NCI-H1694 (cell line): ENCODE results near the gene ST8SIA6.

Source experiments
- DNase-seq: peaks from one replicate; lab custom pipeline; 2025; lab: John Stamatoyannopoulos, UW

The ST8SIA6 gene

GRCh38 chr10:17385066-17385465 is 69.3 kb downstream of the ST8SIA6 start:
- DNase-seq, result no peak

GRCh38 chr10:17383801-17384555 is 70.4 kb downstream of the ST8SIA6 start:
- no peak for DNase-seq

GRCh38 chr10:17381502-17382142 is 72.8 kb downstream of the ST8SIA6 start:
- no peak for DNase-seq

GRCh38 chr10:17380888-17381287 is 73.5 kb downstream of the ST8SIA6 start:
- DNase-seq, result no peak

- DNase-seq, result no peak
Measured at GRCh38 chr10:17380016-17380415, 74.4 kb downstream of the ST8SIA6 start.

- DNase-seq, result no peak
Measured at GRCh38 chr10:17379151-17379690, 75.2 kb downstream of the ST8SIA6 start.

- DNase-seq, result no peak
Measured at GRCh38 chr10:17375936-17376584, 78.3 kb downstream of the ST8SIA6 start.

GRCh38 chr10:17368708-17369272 is 85.6 kb downstream of the ST8SIA6 start:
- DNase-seq, result no peak

- no peak for DNase-seq
Measured at GRCh38 chr10:17366705-17367104, 87.7 kb downstream of the ST8SIA6 start.

- no peak for DNase-seq
Measured at GRCh38 chr10:17365402-17365801, 89.0 kb downstream of the ST8SIA6 start.

GRCh38 chr10:17358461-17358860 is 95.9 kb downstream of the ST8SIA6 start:
- DNase-seq, result no peak

- DNase-seq, result no peak
Measured at GRCh38 chr10:17357781-17358180, 96.6 kb downstream of the ST8SIA6 start.

- no peak for DNase-seq
Measured at GRCh38 chr10:17356820-17357219, 97.6 kb downstream of the ST8SIA6 start.

GRCh38 chr10:17354781-17355180 is 99.6 kb downstream of the ST8SIA6 start:
- DNase-seq, result no peak

- no peak for DNase-seq
Measured at GRCh38 chr10:17353568-17354300, 100.7 kb downstream of the ST8SIA6 start.

- DNase-seq, result no peak
Measured at GRCh38 chr10:17352583-17352982, 101.8 kb downstream of the ST8SIA6 start.

GRCh38 chr10:17351506-17351905 is 102.9 kb downstream of the ST8SIA6 start:
- DNase-seq, result no peak

GRCh38 chr10:17349717-17350116 is 104.7 kb downstream of the ST8SIA6 start:
- no peak for DNase-seq

- DNase-seq, result no peak
Measured at GRCh38 chr10:17348501-17349349, 105.7 kb downstream of the ST8SIA6 start.

GRCh38 chr10:17348011-17348500 is 106.3 kb downstream of the ST8SIA6 start:
- no peak for DNase-seq

GRCh38 chr10:17344206-17344605 is 110.2 kb downstream of the ST8SIA6 start:
- no peak for DNase-seq
